ENCODE measurements around the gene BMP2.

BMP2 gene

GRCh38 chr20:6828794-6829423 is 61.4 kb downstream of the BMP2 start:
- no peak overlapping the region for H3K9ac ChIP-seq (ENCODE audit: low read depth in 1 of 2, low read length in 2 of 2)
- H3K4me3 ChIP-seq (ENCODE audit: low read length in 2 of 2): no peak overlapping the region
- H3K9me3 ChIP-seq (ENCODE audit: control insufficient read depth in 2 of 2, low read length in 2 of 2): no peaks in the 10 kb centered on the region

GRCh38 chr20:6829510-6830116 is 62.1 kb downstream of the BMP2 start:
- Histone ChIP-seq H3K27me3 (ENCODE audit: control insufficient read depth in 2 of 2, insufficient read depth in 2 of 2, low read length in 2 of 2) (no peaks in the 10 kb centered on the region), H3K27ac (ENCODE audit: low read depth in 2 of 2, low read length in 2 of 2) (no peak overlapping the region), H3K9me3 (ENCODE audit: control insufficient read depth in 2 of 2, low read length in 2 of 2) (no peaks in the 10 kb centered on the region), H3K4me1 (ENCODE audit: control insufficient read depth in 2 of 2, insufficient read depth in 2 of 2, low read length in 2 of 2) (no peaks in the 10 kb centered on the region), H3K9ac (ENCODE audit: low read depth in 1 of 2, low read length in 2 of 2) (no peak overlapping the region), H3K36me3 (ENCODE audit: control insufficient read depth in 2 of 2, insufficient read depth in 2 of 2, low read length in 2 of 2) (no peaks in the 10 kb centered on the region), H3K4me3 (ENCODE audit: low read length in 2 of 2) (no peak overlapping the region)

More at GRCh38 chr20:6828794-6829423, 61.4 kb downstream of the BMP2 start:
- Histone ChIP-seq H3K36me3 (ENCODE audit: control insufficient read depth in 2 of 2, insufficient read depth in 2 of 2, low read length in 2 of 2) (no peaks in the 10 kb centered on the region), H3K4me1 (ENCODE audit: control insufficient read depth in 2 of 2, insufficient read depth in 2 of 2, low read length in 2 of 2) (no peaks in the 10 kb centered on the region), H3K27ac (ENCODE audit: low read depth in 2 of 2, low read length in 2 of 2) (no peak overlapping the region), H3K27me3 (ENCODE audit: control insufficient read depth in 2 of 2, insufficient read depth in 2 of 2, low read length in 2 of 2) (no peaks in the 10 kb centered on the region)
